K562 (cell line): Measurements from ENCODE around the gene COL1A2. TPM values are rescaled to one million over a fixed set of nuclear protein-coding genes. Genes with fewer than 3 reads are reported as not detected.

Source experiments
- ATAC-seq: fragments of 200-7000 bp; cut with Tn5 transposase; 3 replicates; pipeline ENCODE4 v1.9.1; 2020; ENCODE audit warnings: moderate library complexity
- BruUV-seq: library from RNA; stranded (reverse); fragments of 400-500 nt; replicated peaks from 2 replicates; lab custom pipeline; 2021; lab: Mats Ljungman, UMichigan
- CTCF ChIA-PET: fragments of 300-600 bp; formaldehyde crosslinking; extraction: SDS; loops from one replicate; lab custom pipeline; 2021; ENCODE audit warnings: low intra/inter-chr PET ratio; lab: Yijun Ruan, JAX
- POLR2A ChIA-PET: fragments of 300-600, 350-650 bp; sonication (Branson Sonifier 250); formaldehyde crosslinking; extraction: SDS; loops from one replicate; lab custom pipeline; 2021; ENCODE audit warnings: antibody characterized with exemption, inconsistent platforms; lab: Yijun Ruan, JAX
- DNase-seq, 4 experiments: peaks; one replicate each; pipeline versions ENCODE4 v3.0.0 to v3.0.0-alpha.2; 2011 to 2018; ENCODE audit warnings: low spot score in 3 of 4, mixed read lengths in 3 of 4; ENCODE audit errors: extremely low read depth in 1 of 4
- FAIRE-seq: peaks from 2 replicates; lab custom pipeline; 2011; peaks lifted over from hg19 to GRCh38; lab: Jason Lieb, UNC
- H2AFZ ChIP-seq: 2 replicates; pipeline ENCODE4 v1.6.0; 2011; ENCODE audit warnings: low read depth, low read length, control low read depth, inconsistent platforms
- H3K27ac ChIP-seq: fragments of 200-600 bp; 3 replicates; pipeline ENCODE4 v1.8.0; 2011; ENCODE audit warnings: low read depth, mild to moderate bottlenecking, control low read depth, inconsistent platforms, low read length, moderate library complexity, mixed read lengths; ENCODE audit errors: extremely low read depth
- H3K27me3 ChIP-seq, 2 experiments: fragments of 300-600 bp in 1 of 2; 2 replicates in 1 of 2; 3 replicates in 1 of 2; pipeline versions ENCODE4 v1.6.0 to v1.8.0; 2011; ENCODE audit warnings: inconsistent platforms in 2 of 2, low read length in 2 of 2, mild to moderate bottlenecking in 1 of 2, mixed read lengths in 1 of 2, moderate library complexity in 1 of 2; ENCODE audit not compliant: control insufficient read depth in 2 of 2, insufficient read depth in 2 of 2
- H3K36me3 ChIP-seq: fragments of 300-600 bp; 3 replicates; pipeline ENCODE4 v1.8.0; 2011; ENCODE audit warnings: mild to moderate bottlenecking, low read length, inconsistent platforms; ENCODE audit not compliant: control insufficient read depth, insufficient read depth
- H3K4me1 ChIP-seq, 2 experiments: fragments of 200-600 bp in 1 of 2; replicated peaks in 1 of 2; 2 replicates in 1 of 2; 3 replicates in 1 of 2; pipeline versions ENCODE4 v1.5.1 to v1.8.0; 2011; ENCODE audit warnings: inconsistent platforms in 2 of 2, low read length in 2 of 2, mild to moderate bottlenecking in 1 of 2, mixed read lengths in 1 of 2, moderate library complexity in 1 of 2; ENCODE audit not compliant: control insufficient read depth in 2 of 2, insufficient read depth in 2 of 2
- H3K4me2 ChIP-seq: 2 replicates; pipeline ENCODE4 v1.6.1; 2011; ENCODE audit warnings: low read length, control low read depth, inconsistent platforms, mixed read lengths; ENCODE audit not compliant: insufficient read depth
- H3K4me3 ChIP-seq: fragments of 200-600 bp; sonication (generic), shearing (Covaris generic); 2 replicates; pipeline ENCODE4 v1.5.1; 2016; ENCODE audit warnings: control low read depth, inconsistent platforms
- H3K79me2 ChIP-seq: fragments of 200-600 bp; 3 replicates; pipeline ENCODE4 v1.8.0; 2011; ENCODE audit warnings: low read length, inconsistent platforms; ENCODE audit not compliant: control insufficient read depth, insufficient read depth
- H3K9ac ChIP-seq, 2 experiments: 2 replicates each; pipeline versions ENCODE4 v1.6.0 to v1.6.1; 2011; ENCODE audit warnings: low read depth in 2 of 2, low read length in 2 of 2, control low read depth in 1 of 2, inconsistent platforms in 1 of 2, mild to moderate bottlenecking in 1 of 2, mixed read lengths in 1 of 2; ENCODE audit not compliant: insufficient read depth in 1 of 2
- H3K9me1 ChIP-seq: one replicate; pipeline ENCODE4 v1.6.0; 2011; ENCODE audit warnings: inconsistent platforms, mild to moderate bottlenecking, low read length, moderate library complexity; ENCODE audit not compliant: control insufficient read depth, insufficient read depth
- H3K9me3 ChIP-seq: replicated peaks from 2 replicates; pipeline ENCODE4 v1.5.1; 2011; ENCODE audit warnings: low read depth, low read length, inconsistent platforms; ENCODE audit not compliant: control insufficient read depth, insufficient read depth
- H4K20me1 ChIP-seq: replicated peaks from 2 replicates; pipeline ENCODE4 v1.6.1; 2011; ENCODE audit warnings: low read length, inconsistent platforms, mixed read lengths; ENCODE audit not compliant: control insufficient read depth, insufficient read depth
- CBFB ChIP-seq: sonication (generic); formaldehyde crosslinking; IDR thresholded peaks from 2 replicates; pipeline ENCODE4 v1.4.0; 2020; ENCODE audit warnings: mild to moderate bottlenecking, missing genetic modification reagents
- POLR2G ChIP-seq: fragments of 200-400 bp; formaldehyde crosslinking; IDR thresholded peaks from 2 replicates; pipeline ENCODE4 v1.6.1; 2017; ENCODE audit warnings: low read depth, mild to moderate bottlenecking, antibody characterized with exemption, low read length, moderate library complexity
- PTRF ChIP-seq: fragments of 450-650 bp; IDR thresholded peaks from 2 replicates; pipeline ENCODE4 v1.6.1; 2016; ENCODE audit warnings: mild to moderate bottlenecking, missing genetic modification characterization, missing compliant biosample characterization
- RCOR1 ChIP-seq, 2 experiments: IDR thresholded peaks; 2 replicates each; pipeline ENCODE4 v1.6.1; 2012; ENCODE audit warnings: low read depth in 2 of 2, low read length in 2 of 2, borderline replicate concordance in 1 of 2, improper control_type of control experiment in 1 of 2
- SLC30A9 ChIP-seq: fragments of 250-450 bp; sonication (Bioruptor Pico); IDR thresholded peaks from 2 replicates; pipeline ENCODE4 v1.8.0; 2022; ENCODE audit warnings: mild to moderate bottlenecking, moderate library complexity
- SNRNP70 ChIP-seq: fragments of 200-400 bp; formaldehyde crosslinking; optimal IDR thresholded peaks from 2 replicates; pipeline ENCODE3; 2017; ENCODE audit warnings: low read depth, low read length
- STAT5A ChIP-seq: IDR thresholded peaks from 2 replicates; pipeline ENCODE4 v1.6.1; 2012; ENCODE audit warnings: low read length, inconsistent platforms, borderline replicate concordance
- TAF1 ChIP-seq: IDR thresholded peaks from 2 replicates; pipeline ENCODE4 v1.6.1; 2011; ENCODE audit warnings: mild to moderate bottlenecking, low read length, moderate library complexity; ENCODE audit not compliant: insufficient read depth, control insufficient read depth, severe bottlenecking; ENCODE audit errors: extremely low read depth
- TBL1XR1 ChIP-seq, 2 experiments: IDR thresholded peaks; 2 replicates each; pipeline ENCODE4 v1.6.1; 2012; ENCODE audit warnings: improper control_type of control experiment in 2 of 2, low read length in 2 of 2, mild to moderate bottlenecking in 1 of 2
- WHSC1 ChIP-seq: IDR thresholded peaks from one replicate; pipeline ENCODE4 v1.6.1; 2012; ENCODE audit warnings: low read length, control low read depth, inconsistent platforms
- ZNF12 ChIP-seq: sonication (generic); formaldehyde crosslinking; IDR thresholded peaks from 2 replicates; pipeline ENCODE4 v1.4.0; 2020; ENCODE audit warnings: mild to moderate bottlenecking, missing genetic modification reagents
- ZNF124 ChIP-seq: sonication (generic); formaldehyde crosslinking; IDR thresholded peaks from 2 replicates; pipeline ENCODE4 v1.8.1; 2022; ENCODE audit warnings: missing genetic modification reagents
- ZNF143 ChIP-seq: sonication (generic); formaldehyde crosslinking; IDR thresholded peaks from 2 replicates; pipeline ENCODE4 v1.9.0; 2022; ENCODE audit warnings: mild to moderate bottlenecking, missing genetic modification reagents
- ZZZ3 ChIP-seq: fragments of 450-650 bp; IDR thresholded peaks from 2 replicates; pipeline ENCODE4 v1.6.1; 2016; ENCODE audit warnings: antibody characterized with exemption, mild to moderate bottlenecking, moderate library complexity
- WGBS: fragments of 100-300 bp; shearing (Covaris generic); methylation state at CpG from one replicate; pipeline ENCODE4 v1.1.6; 2016; ENCODE audit warnings: low coverage, mixed read lengths; ENCODE audit not compliant: insufficient coverage; ENCODE audit errors: missing lambda C conversion rate; 5-methylcytosine and 5-hydroxymethylcytosine counted together
- in situ Hi-C: fragments of 300-500 bp; cut with MboI; formaldehyde crosslinking; loops from 4 replicates; pipeline ENCODE4 v1.15.0; 2018; ENCODE audit warnings: inconsistent platforms, mixed read lengths
- intact Hi-C: fragments of 100-400 bp; cut with micrococcal nuclease; formaldehyde crosslinking; loops from 2 replicates; pipeline ENCODE4 v1.14.2; 2022
- polyA plus RNA-seq, 8 experiments: library from polyadenylated mRNA; depleted of rRNA in 4 of 8; stranded (reverse) in 5 of 8; unstranded in 3 of 8; fragments of >200 nt; fragmentation: Nextera tagmentation in 2 of 8; fragmentation: Illumina TruSeq in 1 of 8; extraction: Ambion mirVana in 2 of 8; extraction: Trizol in 1 of 8; gene quantifications; 2 replicates each; pipeline versions ENCODE4 v1.2.1 to v1.2.3, GENCODE V29; 2011 to 2014; ENCODE audit warnings: inconsistent platforms in 1 of 8, missing spikeins in 1 of 8
- total RNA-seq, 7 experiments: library from RNA; depleted of rRNA in 6 of 7; stranded (reverse); fragments of >200 nt in 6 of 7; fragmentation: Illumina TruSeq in 2 of 7; extraction: Trizol in 2 of 7; gene quantifications; 2 replicates each; pipeline versions ENCODE4 v1.2.1 to v1.2.3, GENCODE V29; 2011 to 2021; ENCODE audit warnings: low replicate concordance in 1 of 7

Gene COL1A2
- total and polyA plus RNA-seq, 9 of the 15 experiments (the other 6 are each of a cell fraction or from before 2014, with no cell fraction given), result 0.94 to 11.6 (median 1.7) TPM

- WGBS, result 2% methylated on average over 3 of the region's 3 CpGs
- TF ChIP-seq STAT5A (no peak), PTRF (tag) (no peak), SLC30A9 (no peak), TBL1XR1 (IDR thresholded peaks at IDR 0.05; ENCODE audit: low read length in 2 of 2) (no peak), RCOR1 (IDR thresholded peaks at IDR 0.05; ENCODE audit: borderline replicate concordance in 1 of 2, low read depth in 2 of 2, low read length in 2 of 2) (no peak), CBFB (no peak), POLR2G (no peak), TAF1 (no peak), ZNF12 (CRISPR knock-in tag) (no peak), SNRNP70 (no peak), ZZZ3 (no peak), WHSC1 (no peak), ZNF143 (CRISPR knock-in tag) (no peak), ZNF124 (CRISPR knock-in tag) (no peak)
- TF ChIP-seq, all 486 proteins: peak for 0
- no peak for DNase-seq
- POLR2A ChIA-PET, result no interaction called here
- Histone ChIP-seq H3K9me3 (no peaks in the 10 kb centered on the region), H3K9ac (no peak overlapping the region), H3K4me2 (no peak overlapping the region), H3K27ac (no peak overlapping the region), H3K9me1 (no peaks in the 10 kb centered on the region), H4K20me1 (no peaks in the 10 kb centered on the region), H3K27me3 (no peaks in the 10 kb centered on the region), H3K4me1 (no peaks in the 10 kb centered on the region), H3K79me2 (no peaks in the 10 kb centered on the region), H2AFZ (no peak overlapping the region), H3K36me3 (no peaks in the 10 kb centered on the region), H3K4me3 (no peak overlapping the region)
- ATAC-seq, result no peak
- intact Hi-C loops (loop anchor here (10.0 kb wide), 1 partner anchor 214 kb away; the partner anchor contains the start of gene SGCE), in situ Hi-C loops (loop anchor here (25.0 kb wide), 1 partner anchor 1046 kb away; the partner anchor contains the start of gene ASB4)
- CTCF ChIA-PET, result no interaction called here
- FAIRE-seq, result no peak
- BruUV-seq, result no TSS peak
Observed at GRCh38 chr7:94441138-94441537, 46.4 kb downstream of the COL1A2 start.
